ENCODE results near the gene NYAP2.

The NYAP2 gene

GRCh38 chr2:225456619-225457260, 57.2 kb downstream of the NYAP2 start:
- no peaks in the 10 kb centered on the region for H3K4me1 Mint-ChIP-seq
- H3K27me3 Mint-ChIP-seq (ENCODE audit: low read depth), result no peaks in the 10 kb centered on the region
- H3K9me3 Mint-ChIP-seq, result no peaks in the 10 kb centered on the region

DNA sequence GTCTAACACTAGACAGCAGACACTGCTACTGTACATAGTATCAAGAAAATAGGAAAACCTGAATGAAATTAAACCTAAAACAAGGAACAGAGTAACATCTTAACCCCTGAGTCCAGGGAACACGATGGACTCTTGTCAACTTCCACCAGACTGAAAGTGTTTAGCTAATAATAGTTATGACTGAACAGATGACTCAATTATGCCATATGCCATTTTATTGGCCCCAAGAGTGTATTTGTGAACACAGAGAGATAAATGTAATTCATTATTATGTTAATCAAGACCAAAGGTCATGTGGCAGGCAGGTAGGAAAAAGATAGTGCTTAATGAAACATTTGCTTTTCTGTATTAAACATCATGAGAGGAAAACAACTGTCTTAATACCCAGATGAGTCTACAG, 58.0 kb downstream of the NYAP2 start:
- H3K4me3 Mint-ChIP-seq, result no peak overlapping the region

More at GRCh38 chr2:225456619-225457260, 57.2 kb downstream of the NYAP2 start:
- Mint-ChIP-seq H3K4me3 (no peak overlapping the region), H3K36me3 (ENCODE audit: low read depth) (no peaks in the 10 kb centered on the region), H3K27ac (no peak overlapping the region)
- no peak for TF ChIP-seq CTCF (IDR thresholded peaks at IDR 0.05; ENCODE audit: unreplicated experiment in 3 of 3)

DNA sequence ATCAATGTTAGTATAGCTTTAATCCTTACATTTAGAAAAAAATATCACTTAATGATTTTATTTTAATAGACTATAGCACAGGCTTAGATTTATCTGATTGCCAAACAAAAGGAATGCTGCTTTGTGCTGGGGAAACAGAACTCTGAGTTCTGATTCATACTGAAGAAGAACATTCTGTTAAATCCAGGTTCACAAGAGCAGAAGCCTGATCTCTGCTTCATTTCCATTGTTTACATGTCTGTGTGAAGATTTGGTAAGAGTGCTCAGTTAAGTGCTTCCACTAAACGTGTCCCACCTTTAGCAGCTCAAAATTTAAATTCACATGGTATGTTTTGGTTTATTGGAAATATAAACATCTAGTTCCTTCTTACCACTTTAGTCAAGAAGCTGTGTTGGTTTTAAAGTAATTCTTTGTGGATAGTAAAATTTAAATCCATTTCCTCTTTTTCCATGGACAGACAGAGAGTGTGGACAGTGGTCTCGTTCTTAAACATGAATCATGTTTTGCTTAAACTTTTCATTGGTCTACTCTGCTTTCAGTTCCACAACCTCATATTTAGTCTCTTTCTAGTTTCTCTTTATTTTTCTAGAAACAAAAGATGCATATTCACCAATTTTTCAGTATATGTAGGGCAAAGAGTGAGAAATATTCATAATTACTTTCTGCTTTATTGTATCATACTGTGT, 59.1 kb downstream of the NYAP2 start:
- H3K9me3 Mint-ChIP-seq, result no peaks in the 10 kb centered on the region
- H3K36me3 Mint-ChIP-seq (ENCODE audit: low read depth), result no peaks in the 10 kb centered on the region
- no peaks in the 10 kb centered on the region for H3K4me1 Mint-ChIP-seq
- no peaks in the 10 kb centered on the region for H3K27me3 Mint-ChIP-seq (ENCODE audit: low read depth)
- no peak overlapping the region for H3K27ac Mint-ChIP-seq
- TF ChIP-seq CTCF (IDR thresholded peaks at IDR 0.05; ENCODE audit: unreplicated experiment in 3 of 3), result no peak
- H3K4me3 Mint-ChIP-seq, result no peak overlapping the region

More for the DNA sequence above, 58.0 kb downstream of the NYAP2 start:
- H3K27me3 Mint-ChIP-seq (ENCODE audit: low read depth), result no peaks in the 10 kb centered on the region
- H3K27ac Mint-ChIP-seq, result no peak overlapping the region
- H3K4me1 Mint-ChIP-seq, result no peaks in the 10 kb centered on the region
- H3K9me3 Mint-ChIP-seq, result no peaks in the 10 kb centered on the region
- no peak for TF ChIP-seq CTCF (IDR thresholded peaks at IDR 0.05; ENCODE audit: unreplicated experiment in 3 of 3)
- H3K36me3 Mint-ChIP-seq (ENCODE audit: low read depth), result no peaks in the 10 kb centered on the region

- H3K36me3 Mint-ChIP-seq (ENCODE audit: low read depth), result no peaks in the 10 kb centered on the region
- H3K4me1 Mint-ChIP-seq, result peaks cover 4% of the 10 kb centered on the region
- H3K9me3 Mint-ChIP-seq, result no peaks in the 10 kb centered on the region
- TF ChIP-seq CTCF (IDR thresholded peaks at IDR 0.05; ENCODE audit: unreplicated experiment in 3 of 3), result no peak
- no peak overlapping the region for H3K27ac Mint-ChIP-seq
- H3K27me3 Mint-ChIP-seq (ENCODE audit: low read depth), result no peaks in the 10 kb centered on the region
- H3K4me3 Mint-ChIP-seq, result no peak overlapping the region
These were observed 62.9 kb downstream of the NYAP2 start for GRCh38 chr2:225462417-225462816.

GRCh38 chr2:225462945-225463344, 63.4 kb downstream of the NYAP2 start:
- no peaks in the 10 kb centered on the region for H3K36me3 Mint-ChIP-seq (ENCODE audit: low read depth)
- TF ChIP-seq CTCF (IDR thresholded peaks at IDR 0.05; ENCODE audit: unreplicated experiment in 3 of 3), result no peak
- no peaks in the 10 kb centered on the region for H3K27me3 Mint-ChIP-seq (ENCODE audit: low read depth)
- H3K4me1 Mint-ChIP-seq, result peaks cover 4% of the 10 kb centered on the region
- H3K9me3 Mint-ChIP-seq, result no peaks in the 10 kb centered on the region
- H3K27ac Mint-ChIP-seq, result no peak overlapping the region
- H3K4me3 Mint-ChIP-seq, result no peak overlapping the region

- peaks cover 4% of the 10 kb centered on the region for H3K4me1 Mint-ChIP-seq
- TF ChIP-seq CTCF (IDR thresholded peaks at IDR 0.05; ENCODE audit: unreplicated experiment in 3 of 3), result no peak
- no peak overlapping the region for H3K4me3 Mint-ChIP-seq
- no peaks in the 10 kb centered on the region for H3K36me3 Mint-ChIP-seq (ENCODE audit: low read depth)
- no peaks in the 10 kb centered on the region for H3K9me3 Mint-ChIP-seq
- H3K27me3 Mint-ChIP-seq (ENCODE audit: low read depth), result no peaks in the 10 kb centered on the region
- no peak overlapping the region for H3K27ac Mint-ChIP-seq
These were observed 63.9 kb downstream of the NYAP2 start for GRCh38 chr2:225463449-225463848.
